Neural progenitor cell (in vitro differentiated cells): ENCODE data around the gene ARHGEF19. TPM values are rescaled to one million over a fixed set of nuclear protein-coding genes. Genes with fewer than 3 reads are reported as not detected.
"Not testable (repeated sequence)": the region's sequence is repeated elsewhere in the genome, so short reads cannot be mapped to it uniquely, and the experiment has no call there.

Experiments
- DNase-seq: peaks from one replicate; pipeline ENCODE4 v3.0.0-alpha.2; 2016; ENCODE audit warnings: low spot score
- H2AFZ ChIP-seq: fragments of 200-600 bp; sonication (generic); replicated peaks from 2 replicates; pipeline ENCODE4 v1.6.1; 2016; ENCODE audit warnings: antibody characterized with exemption
- H3F3A ChIP-seq: fragments of 200-600 bp; sonication (generic); 2 replicates; pipeline ENCODE4 v1.6.1; 2016; ENCODE audit warnings: antibody characterized with exemption, low read depth
- H3K27ac ChIP-seq: fragments of 200-600 bp; sonication (generic); 2 replicates; pipeline ENCODE4 v1.5.1; 2016; ENCODE audit warnings: mild to moderate bottlenecking
- H3K27me3 ChIP-seq: fragments of 200-600 bp; sonication (generic); 2 replicates; pipeline ENCODE4 v1.6.1; 2016; ENCODE audit warnings: mild to moderate bottlenecking, moderate library complexity
- H3K36me3 ChIP-seq: fragments of 200-600 bp; sonication (generic); 2 replicates; pipeline ENCODE4 v1.5.1; 2016
- H3K4me1 ChIP-seq: fragments of 200-600 bp; sonication (generic); 2 replicates; pipeline ENCODE4 v1.6.1; 2016; ENCODE audit warnings: mixed run types
- H3K4me2 ChIP-seq: fragments of 200-600 bp; sonication (generic); 2 replicates; pipeline ENCODE4 v1.6.1; 2016
- H3K4me3 ChIP-seq: fragments of 200-600 bp; sonication (generic); 2 replicates; pipeline ENCODE4 v1.5.1; 2016
- H3K79me2 ChIP-seq: fragments of 200-600 bp; sonication (generic); 2 replicates; pipeline ENCODE4 v1.6.1; 2016; ENCODE audit warnings: low read depth
- H3K9ac ChIP-seq: fragments of 200-600 bp; sonication (generic); 2 replicates; pipeline ENCODE4 v1.6.1; 2016
- H3K9me3 ChIP-seq: fragments of 200-600 bp; sonication (generic); 2 replicates; pipeline ENCODE4 v1.5.1; 2016; ENCODE audit warnings: low read depth
- H4K20me1 ChIP-seq: fragments of 200-600 bp; sonication (generic); 2 replicates; pipeline ENCODE4 v1.6.1; 2016; ENCODE audit warnings: low read depth
- H3K27ac Mint-ChIP-seq: 3 replicates; pipeline ENCODE4 v1.8.0; 2021; ENCODE audit warnings: mixed read lengths
- H3K27me3 Mint-ChIP-seq: 2 replicates; pipeline ENCODE4 v1.8.0; 2022; ENCODE audit warnings: low read depth, mild to moderate bottlenecking, inconsistent platforms, moderate library complexity, mixed read lengths; ENCODE audit not compliant: insufficient read depth
- H3K36me3 Mint-ChIP-seq: 3 replicates; pipeline ENCODE4 v1.8.0; 2021; ENCODE audit warnings: mixed read lengths
- H3K4me1 Mint-ChIP-seq: 3 replicates; pipeline ENCODE4 v1.8.0; 2021; ENCODE audit warnings: mixed read lengths
- H3K4me3 Mint-ChIP-seq: 3 replicates; pipeline ENCODE4 v1.8.0; 2021; ENCODE audit warnings: mild to moderate bottlenecking, moderate library complexity, mixed read lengths
- H3K9me3 Mint-ChIP-seq: 3 replicates; pipeline ENCODE4 v1.8.0; 2020; ENCODE audit warnings: mixed read lengths
- EZH2 ChIP-seq: fragments of 200-600 bp; sonication (generic); IDR thresholded peaks from 2 replicates; pipeline ENCODE4 v1.6.1; 2017; ENCODE audit warnings: antibody characterized with exemption, mild to moderate bottlenecking, moderate library complexity
- EZH2phosphoT487 ChIP-seq: fragments of 200-600 bp; sonication (generic); IDR thresholded peaks from 2 replicates; pipeline ENCODE4 v1.6.1; 2017; ENCODE audit warnings: antibody characterized with exemption
- total RNA-seq: library from RNA; depleted of rRNA; stranded (reverse); fragments of >200 nt; gene quantifications from 2 replicates; pipeline ENCODE4 v1.2.3, GENCODE V29; 2015; ENCODE audit warnings: low replicate concordance
- TF ChIP-seq, protein P1 (sequence below): fragments of 200-600 bp; sonication (generic); IDR thresholded peaks from 2 replicates; pipeline ENCODE4 v1.5.1; 2017; ENCODE audit warnings: antibody characterized with exemption, mild to moderate bottlenecking

ARHGEF19 gene
- total RNA-seq, 1 donor from 2014 or later = 10.9 TPM

GRCh38 chr1:16224472-16224871, 12.0 kb upstream of the ARHGEF19 start:
- Histone ChIP-seq H3K27me3 (peaks cover 98% of the 10 kb centered on the region), H3K9me3 (no peaks in the 10 kb centered on the region), H3K79me2 (no peaks in the 10 kb centered on the region), H4K20me1 (peaks cover 29% of the 10 kb centered on the region), H3K9ac (no peak overlapping the region), H3K4me1 (peaks cover 13% of the 10 kb centered on the region), H2AFZ (no peak overlapping the region), H3K4me3 (no peak overlapping the region), H3K4me2 (no peak overlapping the region), H3K27ac (no peak overlapping the region), H3F3A (peaks cover 21% of the 10 kb centered on the region), H3K36me3 (no peaks in the 10 kb centered on the region)
- H3K36me3 Mint-ChIP-seq = no peaks in the 10 kb centered on the region
- TF ChIP-seq, protein P1, sequence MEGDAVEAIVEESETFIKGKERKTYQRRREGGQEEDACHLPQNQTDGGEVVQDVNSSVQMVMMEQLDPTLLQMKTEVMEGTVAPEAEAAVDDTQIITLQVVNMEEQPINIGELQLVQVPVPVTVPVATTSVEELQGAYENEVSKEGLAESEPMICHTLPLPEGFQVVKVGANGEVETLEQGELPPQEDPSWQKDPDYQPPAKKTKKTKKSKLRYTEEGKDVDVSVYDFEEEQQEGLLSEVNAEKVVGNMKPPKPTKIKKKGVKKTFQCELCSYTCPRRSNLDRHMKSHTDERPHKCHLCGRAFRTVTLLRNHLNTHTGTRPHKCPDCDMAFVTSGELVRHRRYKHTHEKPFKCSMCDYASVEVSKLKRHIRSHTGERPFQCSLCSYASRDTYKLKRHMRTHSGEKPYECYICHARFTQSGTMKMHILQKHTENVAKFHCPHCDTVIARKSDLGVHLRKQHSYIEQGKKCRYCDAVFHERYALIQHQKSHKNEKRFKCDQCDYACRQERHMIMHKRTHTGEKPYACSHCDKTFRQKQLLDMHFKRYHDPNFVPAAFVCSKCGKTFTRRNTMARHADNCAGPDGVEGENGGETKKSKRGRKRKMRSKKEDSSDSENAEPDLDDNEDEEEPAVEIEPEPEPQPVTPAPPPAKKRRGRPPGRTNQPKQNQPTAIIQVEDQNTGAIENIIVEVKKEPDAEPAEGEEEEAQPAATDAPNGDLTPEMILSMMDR = no peak
- no peak for TF ChIP-seq EZH2phosphoT487
- no peak for TF ChIP-seq EZH2
- no peak overlapping the region for H3K27ac Mint-ChIP-seq
- no peak for DNase-seq
- H3K4me1 Mint-ChIP-seq = peaks cover 23% of the 10 kb centered on the region
- H3K9me3 Mint-ChIP-seq = no peaks in the 10 kb centered on the region
- H3K4me3 Mint-ChIP-seq = peak overlapping the region; percentile 40
- peaks cover 51% of the 10 kb centered on the region for H3K27me3 Mint-ChIP-seq

DNA sequence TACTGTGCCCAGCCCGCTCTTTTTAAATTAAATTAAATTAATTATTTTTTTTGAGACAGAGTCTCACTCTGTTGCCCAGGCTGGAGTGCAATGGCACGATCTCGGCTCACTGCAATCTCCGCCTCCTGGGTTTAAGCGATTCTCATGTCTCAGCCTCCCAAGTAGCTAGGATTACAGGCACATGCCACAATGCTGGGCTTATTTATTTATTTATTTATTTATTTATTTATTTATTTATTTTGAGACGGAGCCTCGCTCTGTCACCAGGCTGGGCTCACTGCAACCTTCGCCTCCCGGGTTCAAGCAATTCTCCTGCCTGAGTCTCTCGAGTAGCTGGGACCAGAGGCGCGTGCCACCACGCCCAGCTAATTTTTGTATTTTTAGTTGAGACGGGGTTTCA, 10.3 kb upstream of the ARHGEF19 start:
- not testable (repeated sequence) for H3K4me1 ChIP-seq, H3K36me3 Mint-ChIP-seq, H3K9ac ChIP-seq, H3K79me2 ChIP-seq, H3K27ac ChIP-seq, H3K27ac Mint-ChIP-seq, H3K36me3 ChIP-seq, H3K9me3 Mint-ChIP-seq, H2AFZ ChIP-seq, H3K4me3 ChIP-seq, H3K9me3 ChIP-seq, DNase-seq, H3K4me3 Mint-ChIP-seq, H3K4me2 ChIP-seq
- Mint-ChIP-seq H3K27me3 (peaks cover 43% of the 10 kb centered on the region), H3K4me1 (peaks cover 19% of the 10 kb centered on the region)
- Histone ChIP-seq H4K20me1 (peaks cover 18% of the 10 kb centered on the region), H3K27me3 (peaks cover 96% of the 10 kb centered on the region), H3F3A (peaks cover 14% of the 10 kb centered on the region)

GRCh38 chr1:16221499-16221898, 9.0 kb upstream of the ARHGEF19 start:
- H3K9me3 Mint-ChIP-seq = no peaks in the 10 kb centered on the region
- H3K79me2 ChIP-seq = no peaks in the 10 kb centered on the region
- TF ChIP-seq EZH2 = no peak
- TF ChIP-seq, protein P1 = no peak
- no peak for TF ChIP-seq EZH2phosphoT487
- H3K27ac ChIP-seq = no peak overlapping the region
- H3K9me3 ChIP-seq = no peaks in the 10 kb centered on the region
- H3K36me3 ChIP-seq = no peaks in the 10 kb centered on the region
- peaks cover 20% of the 10 kb centered on the region for H3K4me1 Mint-ChIP-seq
- H3K27ac Mint-ChIP-seq = no peak overlapping the region
- H4K20me1 ChIP-seq = peaks cover 8% of the 10 kb centered on the region
- H3K4me3 Mint-ChIP-seq = no peak overlapping the region
- no peaks in the 10 kb centered on the region for H3K36me3 Mint-ChIP-seq
- H3K9ac ChIP-seq = no peak overlapping the region
- no peak overlapping the region for H3K4me3 ChIP-seq
- no peak overlapping the region for H2AFZ ChIP-seq
- H3K27me3 ChIP-seq = peaks cover 93% of the 10 kb centered on the region
- no peak overlapping the region for H3K4me2 ChIP-seq
- peaks cover 10% of the 10 kb centered on the region for H3F3A ChIP-seq
- H3K27me3 Mint-ChIP-seq = peaks cover 35% of the 10 kb centered on the region
- DNase-seq = no peak
- H3K4me1 ChIP-seq = peaks cover 6% of the 10 kb centered on the region

GRCh38 chr1:16219968-16220500, 7.6 kb upstream of the ARHGEF19 start:
- TF ChIP-seq EZH2phosphoT487 (no peak), EZH2 (no peak)
- TF ChIP-seq, protein P1 = no peak
- Mint-ChIP-seq H3K9me3 (no peaks in the 10 kb centered on the region), H3K36me3 (no peaks in the 10 kb centered on the region), H3K27me3 (peaks cover 29% of the 10 kb centered on the region), H3K4me3 (no peak overlapping the region), H3K27ac (no peak overlapping the region), H3K4me1 (peaks cover 20% of the 10 kb centered on the region)
- Histone ChIP-seq H4K20me1 (no peaks in the 10 kb centered on the region), H3K27me3 (peaks cover 81% of the 10 kb centered on the region), H3K4me2 (no peak overlapping the region), H3K79me2 (no peaks in the 10 kb centered on the region), H3K36me3 (no peaks in the 10 kb centered on the region), H3K9me3 (no peaks in the 10 kb centered on the region), H3K27ac (no peak overlapping the region), H3F3A (peaks cover 15% of the 10 kb centered on the region), H2AFZ (no peak overlapping the region), H3K9ac (no peak overlapping the region), H3K4me1 (peaks cover 5% of the 10 kb centered on the region), H3K4me3 (no peak overlapping the region)
- no peak for DNase-seq
